WERI-Rb-1 (cell line): ENCODE data around the gene SLIT3.

ENCODE experiments used
- DNase-seq: peaks from one replicate; pipeline ENCODE4 v3.0.0-alpha.2; 2020
- H3K27ac ChIP-seq: fragments of 250-450 bp; sonication (Bioruptor Pico); 2 replicates; pipeline ENCODE4 v1.5.1; 2020; ENCODE audit warnings: mild to moderate bottlenecking, moderate library complexity
- H3K27me3 ChIP-seq: fragments of 250-450 bp; sonication (Bioruptor Pico); 2 replicates; pipeline ENCODE4 v1.5.1; 2021; ENCODE audit warnings: mild to moderate bottlenecking, low read depth, moderate library complexity; ENCODE audit not compliant: insufficient read depth, severe bottlenecking
- H3K36me3 ChIP-seq: fragments of 250-450 bp; sonication (Bioruptor Pico); 2 replicates; pipeline ENCODE4 v1.5.1; 2020; ENCODE audit warnings: mild to moderate bottlenecking, moderate library complexity
- H3K4me3 ChIP-seq: 2 replicates; pipeline ENCODE4 v1.5.1; 2011; ENCODE audit warnings: low read depth, mild to moderate bottlenecking, control low read depth, low read length
- H3K9me3 ChIP-seq: fragments of 250-450 bp; sonication (Bioruptor Pico); 2 replicates; pipeline ENCODE4 v1.5.1; 2021; ENCODE audit warnings: mild to moderate bottlenecking, moderate library complexity; ENCODE audit not compliant: severe bottlenecking
- TF ChIP-seq, protein P1 (sequence below): IDR thresholded peaks from 2 replicates; pipeline ENCODE4 v1.5.1; 2011; ENCODE audit warnings: low read depth, mild to moderate bottlenecking, control low read depth, inconsistent platforms, low read length

SLIT3 gene

GRCh38 chr5:168972731-168973130 lies 328.2 kb downstream of the SLIT3 start:
- Histone ChIP-seq H3K27ac (no peak overlapping the region), H3K27me3 (peaks cover 87% of the 10 kb centered on the region), H3K9me3 (peaks cover 4% of the 10 kb centered on the region), H3K36me3 (no peaks in the 10 kb centered on the region), H3K4me3 (no peak overlapping the region)
- no peak for DNase-seq
- TF ChIP-seq, protein P1, sequence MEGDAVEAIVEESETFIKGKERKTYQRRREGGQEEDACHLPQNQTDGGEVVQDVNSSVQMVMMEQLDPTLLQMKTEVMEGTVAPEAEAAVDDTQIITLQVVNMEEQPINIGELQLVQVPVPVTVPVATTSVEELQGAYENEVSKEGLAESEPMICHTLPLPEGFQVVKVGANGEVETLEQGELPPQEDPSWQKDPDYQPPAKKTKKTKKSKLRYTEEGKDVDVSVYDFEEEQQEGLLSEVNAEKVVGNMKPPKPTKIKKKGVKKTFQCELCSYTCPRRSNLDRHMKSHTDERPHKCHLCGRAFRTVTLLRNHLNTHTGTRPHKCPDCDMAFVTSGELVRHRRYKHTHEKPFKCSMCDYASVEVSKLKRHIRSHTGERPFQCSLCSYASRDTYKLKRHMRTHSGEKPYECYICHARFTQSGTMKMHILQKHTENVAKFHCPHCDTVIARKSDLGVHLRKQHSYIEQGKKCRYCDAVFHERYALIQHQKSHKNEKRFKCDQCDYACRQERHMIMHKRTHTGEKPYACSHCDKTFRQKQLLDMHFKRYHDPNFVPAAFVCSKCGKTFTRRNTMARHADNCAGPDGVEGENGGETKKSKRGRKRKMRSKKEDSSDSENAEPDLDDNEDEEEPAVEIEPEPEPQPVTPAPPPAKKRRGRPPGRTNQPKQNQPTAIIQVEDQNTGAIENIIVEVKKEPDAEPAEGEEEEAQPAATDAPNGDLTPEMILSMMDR, result no peak

DNA sequence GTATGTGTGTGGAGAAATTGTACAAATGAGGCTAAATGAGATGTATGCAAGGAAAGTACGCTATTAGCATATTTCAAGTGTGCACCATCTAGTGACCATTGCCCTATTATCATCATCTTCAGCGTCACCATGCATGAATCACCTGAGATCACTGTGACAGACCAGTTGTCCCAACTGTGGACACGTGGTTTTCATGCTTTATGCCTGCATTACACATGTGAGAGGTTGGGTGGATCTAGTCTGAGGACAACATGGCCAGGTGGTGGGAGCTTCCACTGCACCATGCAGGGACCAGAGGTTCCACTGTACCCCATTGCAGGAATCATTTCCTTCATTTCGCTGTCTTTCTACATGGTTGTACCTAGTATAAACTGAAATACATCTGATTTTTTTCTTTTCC lies 329.8 kb downstream of the SLIT3 start:
- Histone ChIP-seq H3K27me3 (peaks cover 89% of the 10 kb centered on the region), H3K27ac (no peak overlapping the region), H3K4me3 (no peak overlapping the region), H3K9me3 (peaks cover 4% of the 10 kb centered on the region), H3K36me3 (no peaks in the 10 kb centered on the region)
- TF ChIP-seq, protein P1, result no peak
- DNase-seq, result no peak

DNA sequence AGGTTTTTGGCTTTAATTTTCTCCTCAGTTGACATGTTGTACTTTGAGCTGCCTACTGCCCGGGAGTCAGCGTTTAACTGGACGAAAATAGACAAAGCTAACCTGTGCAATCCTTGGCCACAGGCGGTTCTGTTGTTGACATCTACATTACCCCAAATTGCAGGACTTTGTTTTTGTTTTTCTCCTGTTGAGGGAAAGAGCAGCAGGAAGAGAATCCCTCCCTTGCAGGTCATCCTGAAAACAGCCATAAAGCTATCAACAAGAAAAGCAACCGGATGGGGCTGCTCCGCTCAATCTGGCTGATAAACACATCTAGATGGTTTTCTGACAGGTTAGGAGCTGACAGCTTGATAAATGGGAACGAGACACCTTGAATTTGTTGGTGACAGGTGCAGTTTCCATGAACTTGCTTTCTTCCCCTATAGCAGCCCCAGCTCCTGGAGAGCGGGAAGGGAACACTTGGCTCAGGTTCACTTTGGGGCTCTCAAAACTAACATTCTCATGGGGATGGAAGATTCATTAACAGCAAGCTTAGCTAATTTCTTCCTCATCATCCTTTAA lies 331.5 kb downstream of the SLIT3 start:
- no peaks in the 10 kb centered on the region for H3K36me3 ChIP-seq
- H3K4me3 ChIP-seq, result no peak overlapping the region
- TF ChIP-seq, protein P1, result no peak
- peaks cover 97% of the 10 kb centered on the region for H3K27me3 ChIP-seq
- no peak for DNase-seq
- H3K27ac ChIP-seq, result no peak overlapping the region
- peaks cover 4% of the 10 kb centered on the region for H3K9me3 ChIP-seq

DNA sequence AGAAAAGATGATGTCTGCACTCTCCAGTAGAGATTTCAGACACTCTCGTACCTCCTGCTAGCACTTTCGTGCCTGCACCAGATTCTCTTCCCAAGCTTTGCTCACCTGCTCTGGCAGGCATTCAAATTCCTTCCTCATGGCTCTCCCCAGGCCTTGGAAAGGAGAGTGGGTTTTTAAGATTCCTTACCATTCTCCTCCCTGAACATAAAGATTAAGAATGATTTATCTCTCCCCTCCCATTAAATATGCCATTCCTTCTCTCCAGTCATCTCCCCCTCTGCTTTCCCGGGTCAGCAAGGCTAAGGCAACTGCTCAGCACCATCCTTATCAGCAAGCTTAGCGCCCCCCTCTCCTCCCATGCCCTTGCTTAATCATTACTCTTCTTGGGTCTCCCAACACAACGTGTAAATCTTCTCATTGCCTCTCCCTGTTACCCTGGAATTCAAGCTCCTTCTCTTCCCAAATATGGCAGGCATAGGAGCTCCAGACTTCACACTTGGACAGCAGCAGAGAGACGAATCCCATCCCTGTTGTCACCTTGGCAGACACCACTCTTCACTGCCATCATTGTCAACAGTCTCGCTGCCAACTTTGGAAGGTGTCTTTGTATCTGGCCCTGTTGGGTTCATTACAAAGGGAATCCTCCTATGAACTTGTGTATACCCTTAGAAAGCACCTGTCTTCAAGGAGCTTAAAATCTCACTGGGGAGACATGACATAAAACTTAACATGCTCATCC lies 332.9 kb downstream of the SLIT3 start:
- Histone ChIP-seq H3K27ac (no peak overlapping the region), H3K9me3 (peaks cover 4% of the 10 kb centered on the region), H3K4me3 (no peak overlapping the region), H3K27me3 (peaks cover 96% of the 10 kb centered on the region), H3K36me3 (no peaks in the 10 kb centered on the region)
- TF ChIP-seq, protein P1, result no peak
- DNase-seq, result no peak

DNA sequence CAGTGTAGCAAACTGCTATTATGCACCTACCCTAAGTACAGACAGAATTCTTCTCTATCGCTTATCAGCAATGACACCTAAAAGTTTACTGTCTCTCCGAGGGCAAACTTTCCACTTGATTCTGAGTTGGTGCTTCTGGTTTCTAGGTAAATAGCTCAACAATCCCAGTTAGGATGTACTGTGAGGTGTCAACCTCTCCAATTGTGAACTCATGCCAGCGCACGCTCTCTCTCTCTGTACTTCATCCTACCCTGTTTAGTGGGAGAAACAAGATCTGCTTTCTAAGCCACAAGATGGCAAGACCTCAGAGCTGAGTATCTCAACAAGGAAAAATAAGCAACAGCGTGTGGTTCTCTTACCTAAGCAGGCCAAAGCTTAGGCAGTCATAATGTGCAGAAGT lies 335.3 kb downstream of the SLIT3 start:
- Histone ChIP-seq H3K27me3 (peaks cover 93% of the 10 kb centered on the region), H3K36me3 (no peaks in the 10 kb centered on the region), H3K27ac (no peak overlapping the region), H3K9me3 (peaks cover 4% of the 10 kb centered on the region), H3K4me3 (no peak overlapping the region)
- DNase-seq, result no peak
- TF ChIP-seq, protein P1, result no peak
